Right atrium auricular region (tissue), 2 donors: Measurements from ENCODE around the gene DNAH7. TPM values are rescaled to one million over a fixed set of nuclear protein-coding genes. Genes with fewer than 3 reads are reported as not detected.

Source experiments
- DNase-seq: peaks from one replicate; pipeline ENCODE4 v3.0.0-alpha.2; 2019; ENCODE audit warnings: low spot score
- H3K27ac ChIP-seq, 2 donors: fragments of 200-600 bp; sonication (generic); 1 replicate in 1 of 2; 2 replicates in 1 of 2; pipeline ENCODE4 v1.5.1; 2016 to 2019
- H3K27me3 ChIP-seq, 2 donors: fragments of 200-600 bp; sonication (generic); one replicate each; pipeline versions ENCODE4 v1.5.1 to v1.6.0; 2017 to 2019
- H3K36me3 ChIP-seq: fragments of 200-600 bp; sonication (generic); one replicate; pipeline ENCODE4 v1.5.1; 2016
- H3K4me1 ChIP-seq, 2 donors: fragments of 200-600 bp; sonication (generic); one replicate each; pipeline versions ENCODE4 v1.5.1 to v1.6.0; 2017 to 2019
- H3K4me3 ChIP-seq, 2 donors: fragments of 200-600 bp; sonication (generic); 1 replicate in 1 of 2; 2 replicates in 1 of 2; pipeline ENCODE4 v1.5.1; 2017 to 2019; ENCODE audit warnings: mild to moderate bottlenecking in 1 of 2, moderate library complexity in 1 of 2
- H3K9me3 ChIP-seq, 2 donors: fragments of 200-600 bp; sonication (generic); one replicate each; pipeline ENCODE4 v1.5.1; 2019
- CTCF ChIP-seq, 2 donors: fragments of 200-600 bp; sonication (generic); IDR thresholded peaks; one replicate each; pipeline ENCODE4 v1.5.1; 2019; ENCODE audit warnings: antibody characterized with exemption in 2 of 2
- total RNA-seq, 2 donors: library from RNA; depleted of rRNA; stranded (reverse); fragments of >200 nt; gene quantifications; one replicate each; pipeline ENCODE4 v1.1.0, GENCODE V29; 2016

DNAH7 gene
- total RNA-seq, 2 donors from 2014 or later = 0.16 to 0.52 TPM

DNA sequence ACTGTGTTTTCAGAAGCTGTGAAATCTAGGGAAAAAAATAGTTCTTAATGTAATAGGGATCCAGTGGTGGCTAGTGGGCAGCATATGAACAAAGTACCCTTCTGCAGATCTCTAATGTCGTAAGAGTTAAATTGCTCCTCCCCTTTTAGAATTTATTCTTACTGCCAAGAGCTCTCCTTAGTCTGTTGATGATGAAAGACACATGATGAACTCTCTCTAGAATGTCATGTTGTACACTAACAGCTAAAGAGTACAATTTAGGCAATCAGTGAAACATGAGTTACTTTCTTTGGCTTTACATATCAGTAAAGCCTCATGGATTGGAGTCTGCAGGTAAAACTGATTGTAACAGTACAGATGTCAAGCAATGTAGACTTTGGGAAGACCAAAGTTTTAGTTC, 327.4 kb downstream of the DNAH7 start:
- Histone ChIP-seq H3K36me3 (no peaks in the 10 kb centered on the region), H3K9me3 (no peaks in the 10 kb centered on the region), H3K27me3 (no peaks in the 10 kb centered on the region), H3K27ac (no peak overlapping the region), H3K4me3 (no peak overlapping the region), H3K4me1 (no peaks in the 10 kb centered on the region)
- DNase-seq = no peak
- TF ChIP-seq CTCF (IDR thresholded peaks at IDR 0.05) = no peak

DNA sequence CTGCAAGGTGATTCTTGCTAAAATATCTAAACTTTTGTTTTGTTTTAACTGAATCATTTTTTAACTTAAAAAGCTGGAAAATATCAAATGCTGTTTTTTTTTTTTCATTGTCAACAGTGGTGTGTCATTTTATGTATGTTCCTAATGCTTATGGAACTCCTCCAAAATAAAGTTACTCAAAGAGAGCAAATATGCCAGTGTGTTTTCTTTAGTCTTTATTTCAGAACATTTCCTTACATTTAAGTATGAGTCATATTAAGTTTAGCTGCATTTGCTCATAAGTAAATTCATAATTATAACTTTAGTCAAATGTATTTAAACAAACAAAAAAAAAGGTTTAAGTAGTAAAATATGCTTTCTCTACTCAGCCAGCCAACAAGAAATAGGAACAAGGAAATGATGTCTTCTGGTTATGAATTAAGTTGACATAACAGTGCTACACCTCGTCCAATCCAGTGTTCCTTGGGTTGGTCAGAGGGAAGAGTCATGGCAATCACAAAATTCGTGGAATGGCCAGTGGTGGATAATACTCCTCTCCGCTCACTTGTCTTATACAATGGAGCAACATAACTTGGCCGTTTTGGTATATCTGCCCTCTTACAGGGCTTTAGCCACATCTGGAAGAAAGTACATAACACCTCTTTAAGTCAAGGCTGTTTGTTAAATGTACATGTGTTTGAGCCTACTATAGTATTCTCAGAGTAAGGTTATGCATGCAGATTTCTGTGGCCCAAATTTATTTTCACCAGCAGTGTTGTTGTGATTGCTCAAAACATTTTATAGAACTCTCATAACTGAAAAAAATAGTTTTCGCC, 330.9 kb downstream of the DNAH7 start:
- Histone ChIP-seq H3K27me3 (no peaks in the 10 kb centered on the region), H3K27ac (no peak overlapping the region), H3K36me3 (peaks cover 3% of the 10 kb centered on the region), H3K9me3 (no peaks in the 10 kb centered on the region), H3K4me1 (no peaks in the 10 kb centered on the region), H3K4me3 (no peak overlapping the region)
- TF ChIP-seq CTCF (IDR thresholded peaks at IDR 0.05) = no peak
- DNase-seq = no peak

- no peak overlapping the region for H3K4me3 ChIP-seq
- no peaks in the 10 kb centered on the region for H3K9me3 ChIP-seq
- DNase-seq = no peak
- peaks cover 20% of the 10 kb centered on the region for H3K36me3 ChIP-seq
- no peak for TF ChIP-seq CTCF (IDR thresholded peaks at IDR 0.05)
- no peaks in the 10 kb centered on the region for H3K4me1 ChIP-seq
- H3K27ac ChIP-seq = no peak overlapping the region
- H3K27me3 ChIP-seq = no peaks in the 10 kb centered on the region
These were observed 333.3 kb downstream of the DNAH7 start for GRCh38 chr2:195735347-195735746.

- peaks cover 23% of the 10 kb centered on the region for H3K36me3 ChIP-seq
- TF ChIP-seq CTCF (IDR thresholded peaks at IDR 0.05) = no peak
- no peak for DNase-seq
These were observed 333.7 kb downstream of the DNAH7 start for GRCh38 chr2:195734931-195735330.

GRCh38 chr2:195734395-195734794, 334.2 kb downstream of the DNAH7 start:
- Histone ChIP-seq H3K27me3 (no peaks in the 10 kb centered on the region), H3K9me3 (no peaks in the 10 kb centered on the region), H3K4me3 (no peak overlapping the region), H3K4me1 (no peaks in the 10 kb centered on the region), H3K36me3 (peaks cover 28% of the 10 kb centered on the region), H3K27ac (no peak overlapping the region)
- no peak for TF ChIP-seq CTCF (IDR thresholded peaks at IDR 0.05)
- DNase-seq = no peak

More at GRCh38 chr2:195734931-195735330, 333.7 kb downstream of the DNAH7 start:
- Histone ChIP-seq H3K4me3 (no peak overlapping the region), H3K27ac (no peak overlapping the region), H3K4me1 (no peaks in the 10 kb centered on the region), H3K9me3 (no peaks in the 10 kb centered on the region), H3K27me3 (no peaks in the 10 kb centered on the region)

DNA sequence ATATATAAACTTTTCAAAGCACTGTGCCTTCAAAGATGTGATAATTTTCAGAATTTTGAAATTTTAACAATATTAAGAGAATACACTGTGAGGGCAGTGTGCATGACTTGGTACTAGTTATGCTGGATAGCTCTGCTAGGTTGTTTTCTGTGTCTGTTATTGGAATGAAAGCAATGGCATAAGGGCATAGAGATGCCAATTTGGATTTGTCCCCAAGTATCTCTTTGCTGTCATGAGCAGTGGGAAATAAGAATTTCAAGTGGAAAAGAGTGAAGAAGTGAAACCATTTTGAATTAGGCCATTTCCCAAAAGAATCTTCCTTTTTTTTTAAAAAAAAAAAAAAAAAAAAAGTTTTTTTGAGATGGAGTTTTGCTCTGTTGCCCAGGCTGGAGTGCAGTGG, 334.8 kb downstream of the DNAH7 start:
- Histone ChIP-seq H3K9me3 (no peaks in the 10 kb centered on the region), H3K4me1 (no peaks in the 10 kb centered on the region), H3K27ac (no peak overlapping the region), H3K4me3 (no peak overlapping the region), H3K36me3 (peaks cover 34% of the 10 kb centered on the region), H3K27me3 (no peaks in the 10 kb centered on the region)
- DNase-seq = no peak
- no peak for TF ChIP-seq CTCF (IDR thresholded peaks at IDR 0.05)
